Activated B cell treated with CpG ODN at 0.5 μM for 24 hours (primary cell): ENCODE data around the gene ARHGAP24. TPM values are rescaled to one million over a fixed set of nuclear protein-coding genes. Genes with fewer than 3 reads are reported as not detected.
"Not testable (repeated sequence)": the region's sequence is repeated elsewhere in the genome, so short reads cannot be mapped to it uniquely, and the experiment has no call there.

Experiments
- ATAC-seq: fragments of 200-7000 bp; cut with Tn5 transposase; one replicate; pipeline ENCODE4 v1.10.0; 2021; ENCODE audit warnings: low read depth, mild to moderate bottlenecking, moderate library complexity
- CTCF ChIA-PET: fragments of 350-600 bp; sonication (Branson Sonifier 250); formaldehyde crosslinking; loops from one replicate; lab custom pipeline; 2021; ENCODE audit warnings: antibody characterized with exemption; lab: Charles Lee
- POLR2A ChIA-PET: fragments of 350-600 bp; sonication (Branson Sonifier 250); formaldehyde crosslinking; loops from one replicate; lab custom pipeline; 2021; ENCODE audit warnings: antibody characterized with exemption; lab: Charles Lee
- DNase-seq: peaks from one replicate; pipeline ENCODE4 v3.0.0; 2022
- H3K27ac Mint-ChIP-seq: one replicate; pipeline ENCODE4 v1.8.0; 2020; ENCODE audit warnings: mixed read lengths
- H3K27me3 Mint-ChIP-seq: one replicate; pipeline ENCODE4 v1.8.0; 2021; ENCODE audit warnings: mixed read lengths
- H3K36me3 Mint-ChIP-seq: one replicate; pipeline ENCODE4 v1.8.0; 2021; ENCODE audit warnings: low read depth, mixed read lengths
- H3K4me1 Mint-ChIP-seq: one replicate; pipeline ENCODE4 v1.8.0; 2021; ENCODE audit warnings: mixed read lengths
- H3K4me3 Mint-ChIP-seq: one replicate; pipeline ENCODE4 v1.8.0; 2020; ENCODE audit warnings: mild to moderate bottlenecking, mixed read lengths
- H3K9me3 Mint-ChIP-seq: one replicate; pipeline ENCODE4 v1.8.0; 2020; ENCODE audit warnings: mixed read lengths
- intact Hi-C: fragments of 100-400 bp; cut with micrococcal nuclease; formaldehyde crosslinking; loops from one replicate; pipeline ENCODE4 v1.15.1; 2024
- total RNA-seq: library from RNA; stranded (reverse); gene quantifications from 2 replicates; pipeline ENCODE4 v1.2.3, GENCODE V29; 2022
- TF ChIP-seq, protein P1 (sequence below): fragments of 200-600 bp; IDR thresholded peaks from one replicate; pipeline ENCODE4 v1.8.0; 2022; ENCODE audit warnings: antibody characterized with exemption, mild to moderate bottlenecking

The ARHGAP24 gene
- total RNA-seq, 1 donor from 2014 or later, result 231 TPM

DNA sequence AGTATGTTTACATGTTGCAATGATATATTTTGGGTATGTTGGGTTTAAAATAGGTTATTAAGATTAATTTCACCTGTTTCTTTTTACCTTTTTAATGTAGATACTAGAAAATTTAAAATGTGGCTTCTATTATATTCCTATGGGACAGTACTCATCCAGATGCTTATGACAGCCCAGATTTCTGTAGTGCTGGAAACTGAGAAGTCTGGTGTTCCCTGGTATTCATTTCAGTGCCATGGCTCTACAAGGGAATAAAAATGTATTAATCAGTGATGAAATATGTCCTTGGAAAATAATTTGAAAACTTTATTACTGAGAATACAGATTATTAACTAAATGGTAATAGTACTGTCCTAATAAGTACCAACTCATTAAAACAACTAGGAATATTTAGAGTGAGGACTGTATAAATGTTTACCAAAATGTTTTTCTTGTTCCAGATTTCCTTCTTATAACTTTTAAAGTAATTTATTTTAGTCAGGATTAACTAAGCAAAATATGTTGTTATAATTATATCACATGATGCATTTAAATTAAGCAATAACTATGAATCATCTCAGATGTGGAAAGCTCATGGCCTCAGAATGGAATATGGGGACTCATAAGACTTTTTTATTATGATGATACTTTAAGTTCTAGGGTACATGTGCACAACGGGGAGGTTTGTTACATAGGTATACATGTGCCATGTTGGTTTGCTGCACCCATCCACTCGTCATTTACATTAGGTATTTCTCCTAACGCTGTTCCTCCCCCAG, 25.3 kb downstream of the ARHGAP24 start:
- Mint-ChIP-seq H3K4me3 (no peak overlapping the region), H3K27ac (no peak overlapping the region), H3K36me3 (peaks cover 28% of the 10 kb centered on the region), H3K27me3 (no peaks in the 10 kb centered on the region), H3K9me3 (peaks cover 12% of the 10 kb centered on the region), H3K4me1 (peaks cover 82% of the 10 kb centered on the region)
- intact Hi-C loops, result no loop called here
- DNase-seq (no peak), ATAC-seq (no peak)
- TF ChIP-seq, protein P1, sequence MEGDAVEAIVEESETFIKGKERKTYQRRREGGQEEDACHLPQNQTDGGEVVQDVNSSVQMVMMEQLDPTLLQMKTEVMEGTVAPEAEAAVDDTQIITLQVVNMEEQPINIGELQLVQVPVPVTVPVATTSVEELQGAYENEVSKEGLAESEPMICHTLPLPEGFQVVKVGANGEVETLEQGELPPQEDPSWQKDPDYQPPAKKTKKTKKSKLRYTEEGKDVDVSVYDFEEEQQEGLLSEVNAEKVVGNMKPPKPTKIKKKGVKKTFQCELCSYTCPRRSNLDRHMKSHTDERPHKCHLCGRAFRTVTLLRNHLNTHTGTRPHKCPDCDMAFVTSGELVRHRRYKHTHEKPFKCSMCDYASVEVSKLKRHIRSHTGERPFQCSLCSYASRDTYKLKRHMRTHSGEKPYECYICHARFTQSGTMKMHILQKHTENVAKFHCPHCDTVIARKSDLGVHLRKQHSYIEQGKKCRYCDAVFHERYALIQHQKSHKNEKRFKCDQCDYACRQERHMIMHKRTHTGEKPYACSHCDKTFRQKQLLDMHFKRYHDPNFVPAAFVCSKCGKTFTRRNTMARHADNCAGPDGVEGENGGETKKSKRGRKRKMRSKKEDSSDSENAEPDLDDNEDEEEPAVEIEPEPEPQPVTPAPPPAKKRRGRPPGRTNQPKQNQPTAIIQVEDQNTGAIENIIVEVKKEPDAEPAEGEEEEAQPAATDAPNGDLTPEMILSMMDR, result no peak
- CTCF ChIA-PET, result interaction anchor here (1.6 kb wide), 1 partner anchor 26 kb away, joined by 5 read pairs; the partner anchor contains the start of gene ARHGAP24
- POLR2A ChIA-PET, result interaction anchor here (0.6 kb wide), 1 partner anchor 15 kb away, joined by 3 read pairs; no protein-coding TSS in a partner anchor

DNA sequence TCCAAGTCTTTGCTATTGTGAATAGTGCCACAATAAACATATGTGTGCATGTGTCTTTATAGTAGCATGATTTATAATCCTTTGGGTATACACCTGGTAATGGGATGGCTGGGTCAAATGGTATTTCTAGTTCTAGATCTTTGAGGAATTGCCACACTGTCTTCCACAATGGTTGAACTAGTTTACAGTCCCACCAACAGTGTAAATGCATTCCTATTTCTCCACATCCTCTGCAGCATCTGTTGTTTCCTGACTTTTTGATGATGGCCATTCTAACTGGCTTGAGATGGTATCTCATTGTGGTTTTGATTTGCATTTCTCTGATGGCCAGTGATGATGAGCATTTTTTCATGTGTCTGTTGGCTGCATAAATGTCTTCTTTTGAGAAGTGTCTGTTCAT, 26.2 kb downstream of the ARHGAP24 start:
- ATAC-seq, H3K27ac Mint-ChIP-seq, DNase-seq, H3K4me3 Mint-ChIP-seq, H3K27me3 Mint-ChIP-seq, intact Hi-C loops, POLR2A ChIA-PET, CTCF ChIA-PET: not testable (repeated sequence)
- peaks cover 32% of the 10 kb centered on the region for H3K36me3 Mint-ChIP-seq
- peaks cover 13% of the 10 kb centered on the region for H3K9me3 Mint-ChIP-seq
- peaks cover 80% of the 10 kb centered on the region for H3K4me1 Mint-ChIP-seq

DNA sequence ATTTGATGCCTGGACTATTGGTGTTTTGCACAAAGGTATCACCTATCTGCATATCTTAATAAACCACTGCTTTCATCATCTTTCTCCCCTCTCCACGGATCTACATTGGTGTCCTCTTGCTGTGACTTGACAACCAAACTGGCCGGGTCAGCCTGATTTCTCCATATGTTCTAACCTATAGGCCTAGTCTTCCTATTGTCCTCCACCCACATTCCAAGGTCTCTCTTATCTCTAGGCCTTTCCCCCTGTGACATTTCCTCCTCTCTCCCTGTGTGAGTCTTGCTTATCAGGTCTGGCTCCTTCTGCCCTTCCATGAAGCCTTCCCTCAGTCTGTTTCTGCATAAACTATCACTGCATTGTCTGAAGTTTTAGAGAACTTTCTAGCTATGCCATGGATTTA, 33.7 kb downstream of the ARHGAP24 start:
- peaks cover 33% of the 10 kb centered on the region for H3K4me1 Mint-ChIP-seq
- H3K4me3 Mint-ChIP-seq, result no peak overlapping the region
- TF ChIP-seq, protein P1, result no peak
- H3K27ac Mint-ChIP-seq, result no peak overlapping the region
- ATAC-seq (no peak), DNase-seq (no peak)
- intact Hi-C loops, result loop anchor here (1.0 kb wide), 1 partner anchor 10 kb away; no protein-coding TSS in a partner anchor
- ChIA-PET CTCF (no interaction called here), POLR2A (no interaction called here)
- H3K36me3 Mint-ChIP-seq, result peaks cover 43% of the 10 kb centered on the region
- H3K9me3 Mint-ChIP-seq, result peaks cover 13% of the 10 kb centered on the region
- no peaks in the 10 kb centered on the region for H3K27me3 Mint-ChIP-seq

DNA sequence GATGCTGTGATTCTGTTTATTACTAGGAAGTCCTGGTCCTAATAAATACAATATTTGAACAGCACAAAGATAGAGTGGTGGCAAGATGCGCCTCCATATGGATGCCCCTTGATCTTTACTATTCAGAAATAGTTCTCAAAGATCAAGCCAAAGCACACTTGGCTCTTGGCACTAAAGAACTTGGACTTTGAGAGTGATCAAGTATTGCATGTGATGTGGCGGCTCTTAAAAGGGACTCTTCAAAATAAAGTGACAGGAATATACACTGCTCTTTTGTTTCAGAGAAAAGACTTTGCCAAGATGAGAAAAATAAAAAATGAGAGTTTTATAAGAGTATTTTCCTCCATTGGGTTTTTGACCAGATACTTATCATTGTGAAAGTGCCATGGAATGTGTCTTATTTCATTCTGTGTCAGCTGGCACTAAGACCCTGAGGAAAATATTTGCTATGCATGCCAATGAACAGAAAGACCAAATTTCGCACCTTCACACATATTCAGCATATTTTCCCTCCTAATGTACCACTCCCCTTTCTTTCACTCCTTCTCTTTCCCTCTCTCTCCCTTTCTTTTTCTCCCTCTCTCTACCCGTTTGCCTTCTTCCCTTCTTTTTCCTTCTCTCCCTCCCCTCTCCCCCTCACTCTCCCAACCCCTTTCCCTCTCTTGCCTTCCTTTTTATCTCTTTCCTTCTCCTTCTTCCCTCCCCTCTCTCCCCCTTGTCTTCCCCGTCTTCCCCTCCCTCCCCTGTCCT, 35.1 kb downstream of the ARHGAP24 start:
- CTCF ChIA-PET, result no interaction called here
- ATAC-seq (no peak), DNase-seq (no peak)
- Mint-ChIP-seq H3K36me3 (peaks cover 32% of the 10 kb centered on the region), H3K4me3 (no peak overlapping the region), H3K27me3 (no peaks in the 10 kb centered on the region), H3K27ac (no peak overlapping the region), H3K4me1 (peaks cover 39% of the 10 kb centered on the region), H3K9me3 (peaks cover 6% of the 10 kb centered on the region)
- TF ChIP-seq, protein P1, result no peak
- POLR2A ChIA-PET, result no interaction called here
- intact Hi-C loops, result loop anchor here (5.0 kb wide), 1 partner anchor 33 kb away; the partner anchor contains the start of gene ARHGAP24

DNA sequence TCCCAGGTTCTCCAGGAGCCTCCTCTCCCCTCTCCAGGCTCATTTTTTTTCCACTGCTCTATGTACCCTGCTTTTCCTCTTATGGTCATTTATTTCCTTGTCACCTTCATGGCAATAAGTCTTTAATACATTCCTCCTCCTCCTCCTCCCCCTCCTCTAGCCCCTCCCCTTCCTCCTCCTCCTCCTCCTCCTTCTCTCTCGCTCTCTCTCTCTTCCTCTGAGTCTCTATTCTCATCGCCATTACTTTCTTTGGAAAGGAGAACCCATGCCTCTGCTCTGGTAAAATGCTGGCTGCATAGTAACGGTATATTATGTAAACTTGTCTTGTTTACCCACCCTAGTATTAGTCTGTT, 35.7 kb downstream of the ARHGAP24 start:
- Mint-ChIP-seq H3K9me3 (peaks cover 3% of the 10 kb centered on the region), H3K4me3 (no peak overlapping the region), H3K4me1 (peaks cover 41% of the 10 kb centered on the region), H3K27ac (no peak overlapping the region), H3K27me3 (no peaks in the 10 kb centered on the region), H3K36me3 (peaks cover 27% of the 10 kb centered on the region)
- CTCF ChIA-PET, result no interaction called here
- DNase-seq (no peak), ATAC-seq (no peak)
- TF ChIP-seq, protein P1, result no peak
- intact Hi-C loops, result loop anchor here (5.0 kb wide), 1 partner anchor 33 kb away; the partner anchor contains the start of gene ARHGAP24
- POLR2A ChIA-PET, result no interaction called here
